Measurements from ENCODE around the gene NTN4. TPM values are rescaled to one million over a fixed set of nuclear protein-coding genes. Genes with fewer than 3 reads are reported as not detected.

The NTN4 gene
- total and polyA plus RNA-seq, 10 of the 15 experiments (the other 5 are each of a cell fraction or from before 2014, with no cell fraction given), result 0.15 TPM; not detected in 9

DNA sequence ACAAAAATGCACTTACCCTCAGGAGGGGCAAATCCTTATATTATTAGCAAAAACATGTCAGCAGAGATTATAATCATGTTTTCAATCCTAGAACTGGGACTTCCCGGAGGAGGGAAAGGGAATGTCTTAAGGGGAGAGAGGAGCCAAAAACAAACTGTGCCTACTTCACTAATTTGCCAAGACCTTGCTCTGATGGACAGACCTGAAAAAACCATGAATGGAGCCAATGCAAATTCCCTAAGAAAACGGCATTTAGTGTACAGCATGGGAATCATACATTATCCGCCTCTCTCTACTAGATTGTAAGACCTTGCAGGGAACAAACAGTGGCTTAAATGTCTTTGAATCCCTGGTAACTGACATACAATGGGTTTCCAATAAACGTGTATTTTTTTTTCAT lies 70.4 kb downstream of the NTN4 start (continued):
- no peak for TF ChIP-seq TCF3 (IDR thresholded peaks at IDR 0.05; ENCODE audit: borderline replicate concordance, insufficient read depth, low read depth, low read length)
- no peak for TF ChIP-seq SIX5 (IDR thresholded peaks at IDR 0.05; ENCODE audit: low read depth, low read length, severe bottlenecking)
- TF ChIP-seq POLR2AphosphoS5 (IDR thresholded peaks at IDR 0.05; ENCODE audit: low read length), result no peak

DNA sequence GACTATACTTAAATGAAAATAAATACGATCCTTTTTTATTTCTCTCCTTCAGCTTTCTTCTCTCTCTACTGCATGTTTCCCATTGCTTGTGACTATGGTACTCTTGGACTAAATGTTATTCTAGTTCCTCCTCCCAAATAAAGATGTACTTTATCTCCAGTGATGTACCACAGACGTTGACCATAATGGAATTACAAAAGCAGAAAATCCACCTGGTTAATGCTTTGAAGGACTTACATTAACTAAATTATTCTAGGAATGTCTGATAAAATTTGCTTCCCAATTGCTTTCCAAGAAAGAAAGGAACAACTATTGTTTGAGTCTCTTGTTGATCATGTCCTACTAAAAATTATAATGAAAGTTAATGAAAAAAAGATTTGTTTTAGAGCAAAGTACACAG lies 71.8 kb downstream of the NTN4 start:
- H4K20me1 ChIP-seq (ENCODE audit: control insufficient read depth, insufficient read depth), result no peaks in the 10 kb centered on the region
- in situ Hi-C loops (cut with MboI) (no loop called here), intact Hi-C loops (cut with micrococcal nuclease; ENCODE audit: unreplicated experiment) (no loop called here)
- H3K36me3 ChIP-seq (ENCODE audit: control insufficient read depth in 2 of 2, insufficient read depth in 2 of 2, low read length in 1 of 2), result no peaks in the 10 kb centered on the region
- H3K27me3 ChIP-seq (replicated peaks in 1 of 2; ENCODE audit: control insufficient read depth in 2 of 2, insufficient read depth in 2 of 2, low read length in 1 of 2), result peaks cover 0 to 2% of the 10 kb centered on the region in 2 experiments; a peak in 2 of 4 replicates
- no peak overlapping the region for H2AFZ ChIP-seq (ENCODE audit: control insufficient read depth, low read depth, low read length)
- H3K4me3 ChIP-seq, result no peak overlapping the region
- BruUV-seq (replicated peaks), result no TSS peak
- RAD21 ChIA-PET (ENCODE audit: unreplicated experiment), result interaction anchor here (1.0 kb wide), 1 partner anchor 12 kb away, joined by 3 read pairs; no protein-coding TSS in a partner anchor
- WGBS (ENCODE audit: insufficient coverage, insufficient replicate concordance, low lambda C conversion rate, missing lambda C conversion rate), result 47% methylated on average over 2 of the region's 2 CpGs
- POLR2A ChIA-PET, result no interaction called here
- ATAC-seq (no peak), FAIRE-seq (no peak), DNase-seq (ENCODE audit: low read depth, low spot score) (no peak)
- SMC1A ChIA-PET (ENCODE audit: uncharacterized antibody, unreplicated experiment), result interaction anchor here (0.9 kb wide), 1 partner anchor 25 kb away, joined by 3 read pairs; no protein-coding TSS in a partner anchor
- TF ChIP-seq, protein P1, sequence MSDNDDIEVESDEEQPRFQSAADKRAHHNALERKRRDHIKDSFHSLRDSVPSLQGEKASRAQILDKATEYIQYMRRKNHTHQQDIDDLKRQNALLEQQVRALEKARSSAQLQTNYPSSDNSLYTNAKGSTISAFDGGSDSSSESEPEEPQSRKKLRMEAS (IDR thresholded peaks at IDR 0.05; ENCODE audit: low read depth, low read length), result no peak
- TF ChIP-seq, protein P2, sequence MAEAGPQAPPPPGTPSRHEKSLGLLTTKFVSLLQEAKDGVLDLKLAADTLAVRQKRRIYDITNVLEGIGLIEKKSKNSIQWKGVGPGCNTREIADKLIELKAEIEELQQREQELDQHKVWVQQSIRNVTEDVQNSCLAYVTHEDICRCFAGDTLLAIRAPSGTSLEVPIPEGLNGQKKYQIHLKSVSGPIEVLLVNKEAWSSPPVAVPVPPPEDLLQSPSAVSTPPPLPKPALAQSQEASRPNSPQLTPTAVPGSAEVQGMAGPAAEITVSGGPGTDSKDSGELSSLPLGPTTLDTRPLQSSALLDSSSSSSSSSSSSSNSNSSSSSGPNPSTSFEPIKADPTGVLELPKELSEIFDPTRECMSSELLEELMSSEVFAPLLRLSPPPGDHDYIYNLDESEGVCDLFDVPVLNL (IDR thresholded peaks at IDR 0.05; ENCODE audit: low read depth, low read length), result no peak
- no peak for TF ChIP-seq MTA2 (IDR thresholded peaks at IDR 0.05; ENCODE audit: low read depth)
- TF ChIP-seq, protein P3, sequence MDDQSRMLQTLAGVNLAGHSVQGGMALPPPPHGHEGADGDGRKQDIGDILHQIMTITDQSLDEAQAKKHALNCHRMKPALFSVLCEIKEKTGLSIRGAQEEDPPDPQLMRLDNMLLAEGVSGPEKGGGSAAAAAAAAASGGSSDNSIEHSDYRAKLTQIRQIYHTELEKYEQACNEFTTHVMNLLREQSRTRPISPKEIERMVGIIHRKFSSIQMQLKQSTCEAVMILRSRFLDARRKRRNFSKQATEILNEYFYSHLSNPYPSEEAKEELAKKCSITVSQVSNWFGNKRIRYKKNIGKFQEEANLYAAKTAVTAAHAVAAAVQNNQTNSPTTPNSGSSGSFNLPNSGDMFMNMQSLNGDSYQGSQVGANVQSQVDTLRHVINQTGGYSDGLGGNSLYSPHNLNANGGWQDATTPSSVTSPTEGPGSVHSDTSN (IDR thresholded peaks at IDR 0.05; ENCODE audit: insufficient replicate concordance, low read depth, low read length), result no peak
- no peak for TF ChIP-seq IKZF2 (IDR thresholded peaks at IDR 0.05)
- TF ChIP-seq ESRRA (IDR thresholded peaks at IDR 0.05; ENCODE audit: low read length), result no peak
- TF ChIP-seq ZBED1 (IDR thresholded peaks at IDR 0.05; ENCODE audit: borderline replicate concordance), result no peak
- TF ChIP-seq, protein P4, sequence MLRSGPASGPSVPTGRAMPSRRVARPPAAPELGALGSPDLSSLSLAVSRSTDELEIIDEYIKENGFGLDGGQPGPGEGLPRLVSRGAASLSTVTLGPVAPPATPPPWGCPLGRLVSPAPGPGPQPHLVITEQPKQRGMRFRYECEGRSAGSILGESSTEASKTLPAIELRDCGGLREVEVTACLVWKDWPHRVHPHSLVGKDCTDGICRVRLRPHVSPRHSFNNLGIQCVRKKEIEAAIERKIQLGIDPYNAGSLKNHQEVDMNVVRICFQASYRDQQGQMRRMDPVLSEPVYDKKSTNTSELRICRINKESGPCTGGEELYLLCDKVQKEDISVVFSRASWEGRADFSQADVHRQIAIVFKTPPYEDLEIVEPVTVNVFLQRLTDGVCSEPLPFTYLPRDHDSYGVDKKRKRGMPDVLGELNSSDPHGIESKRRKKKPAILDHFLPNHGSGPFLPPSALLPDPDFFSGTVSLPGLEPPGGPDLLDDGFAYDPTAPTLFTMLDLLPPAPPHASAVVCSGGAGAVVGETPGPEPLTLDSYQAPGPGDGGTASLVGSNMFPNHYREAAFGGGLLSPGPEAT (IDR thresholded peaks at IDR 0.05; ENCODE audit: low read depth), result no peak
- TF ChIP-seq YY1 (IDR thresholded peaks at IDR 0.05; ENCODE audit: low read depth, low read length), result no peak
- no peak for TF ChIP-seq EP300 (IDR thresholded peaks at IDR 0.05; ENCODE audit: borderline replicate concordance in 1 of 2, control insufficient read depth in 1 of 2, low read depth in 2 of 2, low read length in 2 of 2)
- TF ChIP-seq RCOR1 (conservative IDR thresholded peaks at IDR 0.05; ENCODE audit: low read depth, low read length), result no peak
- TF ChIP-seq, protein P5, sequence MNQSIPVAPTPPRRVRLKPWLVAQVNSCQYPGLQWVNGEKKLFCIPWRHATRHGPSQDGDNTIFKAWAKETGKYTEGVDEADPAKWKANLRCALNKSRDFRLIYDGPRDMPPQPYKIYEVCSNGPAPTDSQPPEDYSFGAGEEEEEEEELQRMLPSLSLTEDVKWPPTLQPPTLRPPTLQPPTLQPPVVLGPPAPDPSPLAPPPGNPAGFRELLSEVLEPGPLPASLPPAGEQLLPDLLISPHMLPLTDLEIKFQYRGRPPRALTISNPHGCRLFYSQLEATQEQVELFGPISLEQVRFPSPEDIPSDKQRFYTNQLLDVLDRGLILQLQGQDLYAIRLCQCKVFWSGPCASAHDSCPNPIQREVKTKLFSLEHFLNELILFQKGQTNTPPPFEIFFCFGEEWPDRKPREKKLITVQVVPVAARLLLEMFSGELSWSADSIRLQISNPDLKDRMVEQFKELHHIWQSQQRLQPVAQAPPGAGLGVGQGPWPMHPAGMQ (IDR thresholded peaks at IDR 0.05; ENCODE audit: borderline replicate concordance), result no peak
- TF ChIP-seq BACH1 (IDR thresholded peaks at IDR 0.05; ENCODE audit: borderline replicate concordance), result no peak
- no peak for TF ChIP-seq CBFB (IDR thresholded peaks at IDR 0.05; ENCODE audit: low read depth)
- no peak for TF ChIP-seq SMAD1 (IDR thresholded peaks at IDR 0.05; ENCODE audit: low read depth, partially characterized antibody)
- no peaks in the 10 kb centered on the region for H3K9me3 ChIP-seq (replicated peaks; ENCODE audit: control insufficient read depth, insufficient read depth, low read length)
- H3K79me2 ChIP-seq (ENCODE audit: control insufficient read depth, insufficient read depth, low read length), result no peaks in the 10 kb centered on the region
- H3K9ac ChIP-seq (ENCODE audit: control insufficient read depth, insufficient read depth, low read length), result no peak overlapping the region
- H3K27ac ChIP-seq (ENCODE audit: control insufficient read depth, insufficient read depth), result no peak overlapping the region
- no peaks in the 10 kb centered on the region for H3K4me1 ChIP-seq (ENCODE audit: control insufficient read depth, insufficient read depth, low read length)
- CTCF ChIA-PET, result no interaction called here
- H3K4me2 ChIP-seq (ENCODE audit: control insufficient read depth, insufficient read depth), result no peak overlapping the region
